Activated CD4-positive, alpha-beta T cell treated with anti-CD3 and anti-CD28 coated beads, Interleukin-2, amount 50 U/mL, for 1 hour (primary cell): ENCODE results near the gene SLC37A1.

Experiments
- DNase-seq: peaks from one replicate; pipeline ENCODE4 v3.0.0-alpha.2; 2020

Gene SLC37A1

DNA sequence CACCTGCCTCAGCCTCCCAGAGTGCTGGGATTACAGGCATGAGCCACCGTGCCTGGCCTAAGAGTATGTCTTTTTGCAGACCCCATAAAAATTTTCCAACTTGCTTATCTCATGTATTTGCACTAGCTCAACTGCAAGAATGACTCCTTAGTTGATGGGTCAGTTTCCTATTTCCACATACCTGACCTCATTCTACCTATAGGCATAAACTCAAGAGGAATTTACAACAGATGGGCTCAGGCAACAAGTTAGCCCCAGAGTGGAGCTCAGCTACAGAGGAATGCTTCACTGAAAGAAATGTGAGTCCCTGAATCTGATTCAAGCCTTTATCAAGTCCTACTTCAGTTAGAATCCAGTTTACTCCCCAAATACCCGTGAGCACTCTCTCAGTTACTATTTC is 5.3 kb upstream of the SLC37A1 start:
- DNase-seq = no peak

DNA sequence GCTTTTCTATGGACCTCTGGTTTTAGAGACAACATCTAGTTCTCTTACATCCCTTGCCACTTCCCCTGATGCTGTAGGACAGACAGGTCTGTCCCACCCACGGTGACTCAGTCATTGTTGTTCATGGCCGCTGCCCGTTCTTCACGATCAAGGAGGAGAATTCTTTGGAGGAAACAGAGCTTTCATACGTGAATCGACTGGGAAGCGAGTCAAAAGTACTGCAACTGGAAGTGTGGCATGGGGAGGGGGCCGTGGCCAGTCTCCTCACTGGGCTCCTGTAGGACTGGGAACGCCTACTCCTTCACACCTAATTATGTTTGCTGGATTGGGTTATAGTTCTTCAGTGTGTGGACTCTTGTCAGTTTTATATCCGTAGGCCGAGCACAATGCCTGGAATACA is 4.4 kb upstream of the SLC37A1 start:
- DNase-seq = no peak

DNA sequence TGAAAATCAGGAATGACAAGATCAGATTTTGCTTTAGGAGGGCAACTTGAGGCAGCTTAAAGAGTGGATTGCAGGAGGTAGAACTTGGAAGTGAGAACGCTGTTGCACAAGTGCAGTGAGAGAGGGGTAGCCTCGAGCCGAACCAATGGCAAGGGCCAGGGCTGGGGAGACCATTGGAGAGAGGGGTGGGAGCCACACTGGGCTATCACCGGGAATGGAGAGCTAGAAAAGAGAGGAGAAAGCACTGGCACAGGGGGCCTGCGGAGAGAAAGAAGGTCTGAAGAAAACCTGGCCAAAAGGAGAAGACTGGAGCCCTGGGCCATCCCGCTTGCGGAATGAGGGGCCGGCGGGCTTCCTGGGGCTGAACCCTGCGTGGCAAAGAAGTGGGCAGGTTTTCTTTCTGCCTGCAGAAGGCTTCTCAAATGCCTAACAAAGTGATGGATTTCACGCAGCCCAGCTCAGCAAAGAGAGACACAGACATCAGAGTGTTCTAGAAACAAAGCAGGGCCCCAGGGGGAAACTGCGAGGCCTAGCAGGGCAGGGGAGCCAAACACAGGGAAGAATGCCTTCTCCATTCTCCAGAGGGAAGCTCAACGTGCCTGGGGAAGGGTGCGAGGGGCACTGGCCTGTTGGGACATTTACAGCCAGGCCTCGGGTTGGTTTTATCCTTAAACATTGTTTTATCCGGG is 1.2 kb upstream of the SLC37A1 start:
- no peak for DNase-seq

DNA sequence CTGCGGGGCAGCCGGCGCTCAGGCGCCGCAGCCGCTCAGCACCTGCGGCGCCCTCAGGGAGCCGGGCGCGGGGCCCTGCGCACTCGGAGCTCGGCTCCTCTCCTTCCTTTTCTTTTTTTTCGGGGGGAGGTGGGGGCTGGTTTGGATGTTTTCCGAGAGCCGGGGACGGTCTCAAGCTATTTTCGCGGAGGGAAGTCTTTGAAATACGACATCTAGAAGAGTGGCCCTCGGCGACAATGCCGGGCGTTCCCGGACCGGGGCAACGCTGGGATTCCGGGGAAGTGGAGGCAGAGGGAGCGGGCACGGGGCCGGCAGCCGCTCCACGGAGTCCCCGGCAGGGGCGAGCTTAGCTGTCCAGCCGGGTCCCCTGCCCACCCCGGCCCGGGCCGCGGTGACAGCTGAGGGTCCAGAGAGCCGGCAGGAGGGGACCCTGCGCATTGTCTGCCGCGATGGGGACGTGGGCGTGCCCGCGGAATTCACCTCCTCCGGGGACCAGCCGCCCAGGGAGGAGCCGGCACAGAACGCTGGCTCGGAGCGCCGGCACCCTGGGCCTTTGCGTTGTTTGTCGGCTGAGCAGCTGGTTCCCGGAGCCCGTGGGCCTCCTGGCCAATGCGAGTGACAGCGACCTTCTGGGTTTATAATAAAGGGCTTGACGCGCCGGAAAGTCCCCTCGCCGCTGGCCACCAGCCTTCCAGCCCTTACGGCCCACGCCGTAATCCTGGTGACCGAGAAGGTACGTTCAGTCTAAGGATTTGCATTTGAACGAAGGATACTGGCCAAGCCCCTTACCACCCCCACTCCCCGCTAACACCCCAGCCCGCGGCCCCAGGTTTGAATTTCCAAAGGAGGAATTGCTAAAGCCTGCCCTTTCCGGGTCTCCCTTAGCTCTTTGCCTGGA is 582 bp downstream of the SLC37A1 start:
- peak; percentile 62 for DNase-seq

DNA sequence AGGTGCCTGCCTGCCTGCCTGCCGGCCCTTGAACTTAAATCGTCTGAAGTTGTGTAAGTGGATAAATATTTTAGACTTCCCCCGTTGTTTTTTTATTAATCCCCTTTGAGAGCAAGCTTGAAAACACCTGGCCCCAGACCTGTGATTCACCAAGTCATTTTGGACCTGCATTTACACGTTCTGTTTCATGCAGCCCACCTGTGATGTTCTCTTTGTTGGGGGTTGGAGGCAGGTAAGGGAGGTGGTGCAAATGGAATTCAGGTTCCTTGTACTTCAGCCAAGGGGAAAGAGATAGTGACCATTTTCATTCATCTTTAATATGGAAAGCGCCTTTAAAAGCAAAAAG is 1.2 kb downstream of the SLC37A1 start:
- no peak for DNase-seq

DNA sequence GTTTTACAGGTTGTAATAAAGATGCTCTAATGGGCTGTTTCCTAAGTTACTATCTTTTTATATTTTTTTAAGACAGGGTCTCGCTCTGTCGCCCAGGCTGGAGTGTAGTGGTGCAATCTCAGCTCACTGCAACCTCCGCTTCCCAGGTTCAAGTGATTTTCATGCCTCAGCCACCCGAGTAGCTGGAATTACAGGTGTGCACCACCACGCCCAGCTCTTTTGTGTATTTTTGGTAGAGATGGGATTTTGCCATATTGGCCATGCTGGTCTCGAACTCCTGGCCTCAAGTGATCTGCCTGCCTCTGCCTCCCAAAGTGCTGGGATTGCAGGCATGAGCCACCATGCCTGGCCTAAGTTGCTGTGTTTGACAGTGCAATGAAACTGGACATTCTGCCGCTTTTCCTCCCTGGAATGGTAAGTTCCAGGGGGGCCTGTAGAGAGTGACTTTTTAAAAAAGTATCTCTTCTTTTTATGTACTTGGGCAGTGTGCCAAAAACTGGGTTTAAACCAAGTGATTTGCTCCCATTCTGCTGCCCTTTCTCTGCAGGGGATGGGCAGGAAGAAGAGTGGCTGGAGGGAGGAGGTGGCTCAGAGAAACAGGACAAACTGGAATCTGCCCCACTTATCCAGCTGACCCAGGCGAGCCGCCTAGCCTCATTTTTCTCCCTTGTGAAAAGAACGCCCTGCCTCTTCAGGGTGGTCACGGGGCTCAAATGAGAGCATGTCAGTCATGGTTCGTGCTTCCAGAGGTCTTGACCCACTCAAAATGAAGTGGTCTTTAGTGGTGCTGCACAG is 2.3 kb downstream of the SLC37A1 start:
- DNase-seq = no peak

DNA sequence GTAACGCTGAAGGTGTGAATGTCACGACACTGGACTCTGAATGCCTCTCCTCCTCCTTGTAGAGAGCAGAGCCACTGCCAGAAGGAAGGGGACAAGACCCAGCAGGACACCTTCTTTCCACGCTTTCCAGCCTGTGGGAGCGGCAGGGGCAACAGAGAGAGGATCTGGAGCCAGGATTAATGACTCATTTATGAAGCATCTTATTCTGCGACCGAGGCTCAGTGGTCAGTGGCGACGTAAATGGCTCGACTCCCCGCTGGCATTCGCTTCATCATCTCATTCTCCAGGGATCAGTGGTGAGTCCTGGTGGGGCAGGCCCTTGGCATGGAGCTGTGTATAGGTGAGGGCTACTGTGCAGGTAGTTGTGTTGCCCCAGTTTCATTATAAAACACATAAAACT is 4.6 kb downstream of the SLC37A1 start:
- DNase-seq = no peak

DNA sequence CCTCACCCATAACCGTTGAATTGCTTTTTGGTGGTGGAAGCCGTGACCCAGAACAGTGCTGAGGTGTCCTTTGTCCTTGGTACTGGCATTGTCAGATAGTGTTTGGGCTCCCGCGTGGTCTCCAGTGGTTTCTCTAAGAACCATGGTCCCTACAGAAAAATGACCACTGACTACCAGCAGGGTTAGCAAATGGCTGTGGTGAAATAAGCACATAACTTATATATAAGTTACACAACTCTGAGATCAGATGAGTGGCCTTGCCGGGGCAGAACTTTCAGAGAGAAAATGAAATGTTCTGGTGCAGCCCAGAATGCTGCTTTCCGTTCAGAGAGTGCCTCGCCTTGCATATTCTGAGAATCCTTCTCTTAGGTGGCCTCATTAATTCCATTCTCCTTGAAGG is 5.0 kb downstream of the SLC37A1 start:
- DNase-seq = no peak

DNA sequence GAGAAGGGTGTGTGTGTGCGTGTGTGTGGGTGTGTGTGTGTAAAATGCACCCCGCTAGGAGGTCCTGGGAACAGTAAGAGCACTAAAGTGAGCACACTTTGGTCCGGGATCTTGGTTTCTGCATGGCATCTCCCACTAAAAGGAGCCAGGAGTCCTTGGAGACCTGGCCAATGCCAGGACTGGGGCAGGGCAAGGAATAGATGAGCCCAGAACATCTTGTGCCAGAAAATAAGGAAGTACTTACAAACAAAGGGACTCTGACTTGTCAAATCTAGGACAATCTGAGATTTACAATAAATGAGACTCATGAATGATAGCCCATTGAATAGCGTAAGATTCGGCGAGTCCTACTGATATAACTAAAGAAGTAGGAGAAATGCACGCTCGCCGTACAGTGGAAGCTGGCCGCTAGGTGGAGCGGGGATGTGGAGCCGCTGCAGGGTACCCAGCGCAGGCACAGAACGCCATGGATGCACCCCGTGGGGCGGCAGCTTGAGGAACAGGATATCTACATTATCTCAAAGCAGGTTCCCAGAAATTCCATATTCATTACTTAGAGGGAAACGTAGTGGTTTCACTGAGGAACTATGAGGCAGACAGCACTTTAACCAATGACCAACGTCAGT is 7.1 kb downstream of the SLC37A1 start:
- DNase-seq = no peak

DNA sequence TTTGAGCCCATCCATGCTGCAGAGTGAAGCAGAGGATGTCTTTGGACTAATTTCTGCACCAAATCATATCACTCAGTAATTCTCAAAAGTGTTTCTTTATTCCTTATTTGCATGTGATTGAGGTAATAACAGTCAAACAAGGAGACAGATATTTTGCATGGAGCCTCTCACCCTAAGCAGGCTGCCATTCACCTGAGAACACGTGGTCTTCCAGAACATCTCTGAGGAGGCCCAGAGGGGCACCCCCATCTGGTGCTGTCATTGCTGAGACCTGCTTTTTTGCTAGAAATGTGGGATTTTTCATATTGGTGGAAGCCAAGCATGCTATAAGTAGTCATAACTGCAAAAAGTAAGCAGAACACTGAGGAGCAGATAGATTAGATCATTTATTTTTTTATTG is 7.7 kb downstream of the SLC37A1 start:
- DNase-seq = no peak

DNA sequence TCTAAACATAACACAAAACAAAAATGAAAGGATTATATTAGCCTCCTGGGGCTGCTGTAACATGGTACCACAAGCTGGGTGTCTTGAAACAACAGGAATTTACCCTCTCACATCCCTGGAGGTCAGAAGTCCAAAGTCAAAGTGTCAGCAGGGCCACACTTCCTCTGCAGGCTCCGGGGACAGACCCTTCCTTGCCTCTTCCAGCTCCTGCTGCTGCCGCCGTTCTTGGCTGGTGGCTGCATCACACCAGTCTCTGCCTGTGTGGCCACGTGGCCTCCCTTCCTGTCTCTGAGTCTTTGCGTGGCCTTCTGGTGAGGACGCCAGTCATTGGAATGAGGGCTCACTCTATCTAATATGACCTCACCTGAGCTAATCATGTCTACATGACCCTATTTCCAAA is 8.2 kb downstream of the SLC37A1 start:
- DNase-seq = no peak

DNA sequence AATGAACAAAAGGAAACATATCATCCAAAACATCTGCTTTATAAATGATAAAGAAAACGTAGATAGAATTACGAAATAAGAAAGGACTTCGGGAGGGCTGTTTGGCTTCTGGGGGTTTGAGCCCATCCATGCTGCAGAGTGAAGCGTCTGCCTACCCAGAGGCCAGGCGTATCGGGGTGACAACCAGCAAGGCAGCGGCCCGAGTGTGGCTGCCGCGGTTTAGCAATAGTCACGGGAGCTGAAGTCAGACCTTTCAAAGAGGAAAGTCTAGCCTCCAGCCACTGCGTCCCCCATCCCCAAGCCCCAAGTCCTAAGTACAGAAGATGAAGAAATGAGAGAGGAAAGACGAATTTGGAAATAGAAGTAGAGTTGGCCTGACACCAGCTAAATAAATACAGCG is 8.6 kb downstream of the SLC37A1 start:
- no peak for DNase-seq

DNA sequence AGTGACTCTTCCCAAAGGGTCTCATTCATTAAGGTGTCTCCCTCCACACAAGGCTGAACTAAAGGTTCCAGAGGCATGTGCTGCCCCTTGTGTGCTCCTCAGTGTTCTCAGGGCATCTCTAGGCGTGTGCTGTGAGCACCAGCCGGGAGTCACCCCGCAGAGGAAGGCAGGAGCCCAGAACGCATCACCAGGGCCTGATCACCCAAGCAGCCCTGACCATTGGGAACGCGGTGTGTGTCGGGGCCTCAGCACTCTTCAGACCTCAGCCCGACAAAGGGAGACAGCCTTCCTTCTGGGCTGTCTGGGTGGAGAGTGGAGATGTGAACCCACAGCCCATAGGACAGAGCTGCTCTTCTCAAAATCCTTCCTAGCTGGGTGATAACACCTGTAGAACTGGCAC is 9.1 kb downstream of the SLC37A1 start:
- DNase-seq = no peak

DNA sequence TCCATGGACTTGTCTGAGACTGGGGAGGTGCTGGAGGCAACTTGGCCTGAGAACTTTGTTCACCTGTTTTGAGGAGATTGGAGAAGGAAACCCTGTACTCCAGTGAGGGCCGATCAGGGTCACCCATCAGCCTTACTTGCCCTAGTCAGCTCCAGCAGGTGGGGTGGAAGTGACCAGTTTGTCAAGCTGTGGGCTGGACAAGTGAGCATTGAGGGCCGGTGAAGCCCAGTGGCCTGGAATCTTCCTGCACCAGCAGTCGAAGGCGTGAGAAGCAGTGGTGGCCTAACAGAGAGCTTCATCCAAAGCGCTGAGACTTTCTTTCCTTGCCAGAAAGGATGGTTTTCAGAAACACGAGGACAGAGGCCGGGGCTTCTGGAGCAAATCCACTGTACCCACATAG is 9.6 kb downstream of the SLC37A1 start:
- no peak for DNase-seq

DNA sequence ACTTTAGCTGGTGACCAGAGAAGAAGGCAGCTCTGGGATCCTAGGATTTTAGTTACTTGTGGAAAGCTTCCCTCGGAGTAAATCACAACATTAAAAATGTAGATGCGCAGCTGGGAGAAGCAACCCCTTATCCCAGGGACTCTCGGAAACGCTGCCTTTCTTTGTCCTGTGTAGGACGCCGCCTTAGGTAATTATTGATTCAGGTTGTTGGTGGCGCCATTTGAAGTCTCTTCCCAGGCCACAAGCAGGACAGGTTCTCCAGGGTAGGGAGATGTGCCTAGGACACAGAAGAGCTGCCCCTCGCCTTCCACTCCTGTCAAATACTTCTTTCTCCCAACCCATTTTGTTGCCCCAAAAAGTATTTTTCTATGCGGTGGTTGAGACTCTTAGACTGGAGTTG is 10.3 kb downstream of the SLC37A1 start:
- no peak for DNase-seq

DNA sequence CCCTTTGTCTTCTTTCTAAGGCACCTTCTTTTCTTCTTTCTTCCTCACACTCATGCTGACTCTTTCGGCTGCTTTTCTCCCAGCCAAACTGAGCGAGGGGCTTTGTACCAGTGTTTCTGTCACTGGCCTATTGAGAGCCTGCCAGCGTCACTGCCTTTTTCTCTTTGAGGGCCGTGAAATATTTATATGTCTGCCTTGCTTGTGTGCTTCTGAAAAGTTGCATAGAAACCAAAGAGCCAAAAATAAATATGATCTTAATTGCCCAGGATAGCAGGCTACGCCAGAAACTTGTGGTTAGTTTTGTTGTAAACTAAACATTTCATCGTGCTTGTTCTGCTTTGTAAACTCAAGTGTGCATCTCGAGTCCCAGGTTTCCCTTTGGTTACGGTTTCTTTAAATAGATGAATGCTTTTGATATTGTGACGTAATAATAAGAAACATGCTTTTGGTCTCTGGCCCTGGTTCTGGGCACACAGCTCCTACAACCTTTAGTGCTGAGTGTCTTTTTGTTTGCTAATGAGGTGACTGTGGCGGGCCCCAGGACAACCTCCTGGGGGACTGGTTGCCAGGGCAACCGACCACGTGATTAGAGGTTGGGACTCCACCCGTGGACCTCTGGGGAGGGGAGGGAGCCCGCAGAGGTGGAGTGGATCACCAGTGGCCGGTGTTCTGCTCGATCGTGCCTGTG is 10.8 kb downstream of the SLC37A1 start:
- no peak for DNase-seq

DNA sequence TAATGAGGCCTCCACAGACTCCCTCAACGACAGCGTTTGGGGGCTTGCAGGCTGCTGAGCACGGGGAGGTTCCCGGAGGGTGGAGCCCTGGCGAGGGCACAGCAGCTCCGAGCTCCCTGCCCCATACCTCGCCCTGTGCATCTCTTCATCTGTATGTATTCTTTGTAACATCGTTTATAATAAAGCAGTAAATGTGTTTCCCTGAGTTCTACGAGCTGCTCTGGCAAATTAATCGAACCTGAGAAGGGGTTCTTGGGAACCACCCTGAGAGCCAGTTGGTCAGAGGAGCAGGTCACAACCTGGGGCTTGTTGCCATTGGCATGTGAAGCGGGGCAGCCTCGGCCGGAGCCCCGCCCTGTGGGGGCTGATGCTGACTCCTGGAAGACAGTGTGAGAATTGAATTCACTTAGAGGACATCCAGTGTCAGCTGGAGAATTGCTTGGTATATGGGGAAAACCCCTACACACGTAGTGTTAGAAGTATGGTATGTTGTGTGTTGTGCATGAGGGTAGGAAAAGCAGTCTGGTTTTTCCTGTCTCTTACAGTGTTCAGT is 11.5 kb downstream of the SLC37A1 start:
- DNase-seq = no peak

DNA sequence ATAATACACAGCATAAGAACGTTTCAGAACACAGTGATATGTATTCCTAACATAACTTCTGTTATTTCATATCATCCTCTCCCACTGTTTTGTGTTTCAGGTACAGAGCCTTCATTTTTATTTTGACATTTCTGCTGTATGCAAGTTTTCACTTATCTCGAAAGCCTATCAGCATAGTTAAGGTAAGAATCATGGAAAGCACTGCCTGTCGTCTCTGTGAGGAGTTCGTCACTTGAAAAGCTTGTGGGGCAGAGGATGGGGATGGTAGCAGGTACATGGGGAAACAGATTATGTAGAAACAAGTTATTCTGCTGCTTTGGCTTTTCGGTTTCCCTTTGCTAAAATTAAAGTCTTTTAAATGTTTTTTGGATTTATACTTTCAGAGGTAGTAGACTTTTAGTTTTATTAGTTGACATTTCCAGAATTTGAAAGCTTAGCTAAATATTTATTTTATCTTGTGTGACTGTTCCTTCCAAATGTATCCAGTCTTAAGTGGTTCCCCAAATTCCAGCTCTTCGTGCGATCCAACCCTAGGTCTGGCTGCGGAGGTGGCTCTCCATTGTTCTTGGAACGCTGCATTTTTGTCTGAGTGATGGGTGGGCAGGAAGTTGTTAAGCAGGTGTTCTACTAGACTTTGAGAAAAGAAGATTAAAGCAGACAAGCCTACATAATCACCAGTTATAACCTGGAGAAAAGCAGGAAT is 12.2 kb downstream of the SLC37A1 start:
- DNase-seq = no peak

DNA sequence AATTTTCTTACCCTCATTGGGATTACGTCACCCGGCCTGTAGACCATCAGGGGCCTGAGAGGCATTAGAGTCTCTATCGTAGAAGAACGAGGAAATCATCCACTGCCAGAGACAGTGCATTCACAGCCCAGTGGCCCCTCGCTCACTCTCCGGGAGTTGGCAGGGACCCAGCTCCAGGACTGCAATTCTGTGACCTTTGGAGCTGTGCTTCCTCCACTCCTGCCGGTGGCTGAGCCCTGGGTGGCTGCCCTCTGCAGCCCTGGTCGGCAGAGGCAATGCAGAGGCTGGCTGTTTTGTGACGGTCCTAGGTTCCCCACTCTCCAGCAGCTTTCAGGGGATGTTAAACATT is 12.7 kb downstream of the SLC37A1 start:
- no peak for DNase-seq

DNA sequence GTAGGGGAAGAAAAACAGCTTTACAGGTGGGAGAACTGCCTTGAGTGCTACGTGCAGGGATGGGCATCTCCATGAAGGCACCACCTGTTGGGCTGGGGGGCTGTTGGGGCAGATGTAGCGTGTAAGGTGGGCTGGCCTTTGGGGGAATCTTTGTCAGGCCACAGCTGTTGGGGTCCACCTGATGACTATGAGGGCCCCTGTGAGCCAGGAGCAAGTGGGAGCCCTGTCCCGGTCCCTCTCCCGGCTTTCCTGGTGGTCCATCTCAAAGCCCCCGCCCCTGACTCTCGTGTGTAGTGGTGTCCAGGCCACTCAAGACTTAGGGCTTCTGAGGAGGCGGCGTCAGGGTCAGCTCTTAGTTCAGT is 13.5 kb downstream of the SLC37A1 start:
- DNase-seq = no peak

DNA sequence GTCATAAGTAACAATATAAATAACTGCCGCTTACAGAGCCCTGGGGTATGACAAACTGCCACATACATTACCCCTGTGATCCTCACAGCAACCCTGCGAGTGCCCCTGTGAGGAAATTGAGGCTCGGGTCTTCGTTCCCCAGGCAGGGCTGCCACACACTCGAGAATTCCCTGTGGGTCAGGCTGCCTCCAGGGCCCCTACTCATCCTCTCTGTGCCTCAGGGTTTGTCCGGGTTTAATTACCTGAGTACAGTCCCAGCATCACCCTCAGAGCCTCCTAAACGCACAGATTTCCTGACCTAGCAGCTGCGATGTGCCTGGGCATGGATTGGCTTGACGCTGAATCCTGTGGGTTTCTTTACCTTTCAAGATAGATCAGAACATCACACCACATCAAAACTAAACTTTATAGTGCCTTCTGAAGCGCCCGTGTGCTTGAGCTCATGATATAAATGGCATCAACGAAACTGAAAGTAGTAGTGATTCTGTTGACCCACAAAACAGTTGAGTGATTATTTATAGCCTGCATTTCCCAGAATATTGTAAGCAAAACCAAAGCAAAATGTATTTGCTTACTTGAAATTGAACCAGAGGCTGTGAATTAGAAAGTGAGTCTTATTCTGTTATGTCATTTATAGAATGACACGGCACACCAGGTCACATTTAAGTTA is 14.0 kb downstream of the SLC37A1 start:
- DNase-seq = peak; percentile 48

DNA sequence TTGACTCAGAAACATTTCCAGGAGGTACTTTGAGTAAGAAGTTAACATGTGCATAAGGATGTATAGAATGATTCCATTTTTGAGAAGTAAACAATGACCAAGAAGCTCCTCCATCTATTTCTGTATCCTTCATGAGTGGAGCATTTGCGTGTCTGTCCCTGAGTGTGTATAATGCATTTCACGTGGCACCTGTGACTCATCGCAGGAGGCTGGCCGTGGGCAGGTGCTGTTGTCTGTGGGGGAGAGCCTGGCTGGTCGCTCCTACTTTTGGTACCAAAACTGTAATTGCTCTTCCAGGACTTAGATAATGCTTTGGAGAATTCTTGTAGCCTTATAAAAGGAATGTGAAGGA is 16.5 kb downstream of the SLC37A1 start:
- DNase-seq = no peak
